Neutrophil (primary cell): Measurements from ENCODE around the gene COL4A6.

Experiments
- H3K27ac ChIP-seq: fragments of 200-600 bp; sonication (generic); 2 replicates; pipeline ENCODE4 v1.5.1; 2016; ENCODE audit warnings: mild to moderate bottlenecking, moderate library complexity
- H3K27me3 ChIP-seq: fragments of 200-600 bp; sonication (generic); 2 replicates; pipeline ENCODE4 v1.6.0; 2016; ENCODE audit warnings: mild to moderate bottlenecking
- H3K36me3 ChIP-seq: fragments of 200-600 bp; sonication (generic); 2 replicates; pipeline ENCODE4 v1.5.1; 2017
- H3K4me1 ChIP-seq, 2 experiments: fragments of 200-600 bp in 1 of 2; sonication (generic) in 1 of 2; 1 replicate in 1 of 2; 2 replicates in 1 of 2; pipeline versions ENCODE4 v1.5.1 to v1.6.1; 2013 to 2016; ENCODE audit warnings: low read depth in 1 of 2, low read length in 1 of 2, mild to moderate bottlenecking in 1 of 2, moderate library complexity in 1 of 2; ENCODE audit not compliant: control insufficient read depth in 1 of 2, insufficient read depth in 1 of 2
- H3K4me3 ChIP-seq, 2 experiments: fragments of 200-600 bp in 1 of 2; sonication (generic) in 1 of 2; 1 replicate in 1 of 2; 2 replicates in 1 of 2; pipeline ENCODE4 v1.5.1; 2013 to 2016; ENCODE audit warnings: low read depth in 1 of 2, low read length in 1 of 2, mild to moderate bottlenecking in 1 of 2, moderate library complexity in 1 of 2
- H3K9me3 ChIP-seq: fragments of 200-600 bp; sonication (generic); 2 replicates; pipeline ENCODE4 v1.5.1; 2016
- CTCF ChIP-seq: fragments of 200-600 bp; sonication (generic); IDR thresholded peaks from 2 replicates; pipeline ENCODE4 v1.5.1; 2016; ENCODE audit warnings: antibody characterized with exemption

Gene COL4A6

DNA sequence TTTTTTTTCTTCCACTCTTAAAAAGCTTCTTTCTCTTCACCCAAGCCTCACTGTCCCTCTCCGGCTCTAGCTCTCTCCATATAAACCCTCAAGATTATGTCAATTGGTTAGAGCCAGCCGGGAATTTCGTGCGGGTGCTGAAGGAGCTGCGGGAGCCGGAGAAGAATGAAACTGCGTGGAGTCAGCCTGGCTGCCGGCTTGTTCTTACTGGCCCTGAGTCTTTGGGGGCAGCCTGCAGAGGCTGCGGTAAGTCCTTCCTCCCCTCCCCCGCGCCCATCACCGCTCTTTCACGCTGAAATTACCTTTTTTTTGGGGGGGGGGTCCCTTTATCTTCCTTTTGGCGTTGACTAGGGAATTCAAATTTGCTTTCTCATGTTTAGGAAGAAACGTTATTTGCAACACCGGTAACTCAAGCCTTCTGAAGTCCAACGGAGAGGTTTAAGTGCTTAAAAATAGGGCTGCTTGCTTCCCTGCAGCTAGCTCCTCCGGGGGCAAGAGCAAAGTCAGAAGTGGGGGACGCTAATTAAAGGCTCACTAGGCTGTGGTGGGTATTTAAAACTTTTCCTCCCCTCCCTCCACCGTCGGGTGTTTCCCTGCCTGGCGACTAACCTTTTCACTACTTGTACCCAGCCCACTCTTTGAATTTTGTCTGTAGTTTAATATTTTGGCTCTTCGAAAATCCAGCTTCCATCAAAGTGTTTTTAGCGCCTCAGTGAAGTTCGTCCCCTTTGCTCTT lies 1.9 kb upstream of the COL4A6 start:
- H3K4me1 ChIP-seq, result peaks cover 0 to 13% of the 10 kb centered on the region in 2 experiments
- H3K9me3 ChIP-seq, result no peaks in the 10 kb centered on the region
- H3K27ac ChIP-seq, result no peak overlapping the region
- H3K4me3 ChIP-seq, result peak overlapping the region in 1 of 2 experiments; percentile 53
- no peaks in the 10 kb centered on the region for H3K36me3 ChIP-seq
- TF ChIP-seq CTCF, result no peak
- H3K27me3 ChIP-seq, result peaks cover 64% of the 10 kb centered on the region

DNA sequence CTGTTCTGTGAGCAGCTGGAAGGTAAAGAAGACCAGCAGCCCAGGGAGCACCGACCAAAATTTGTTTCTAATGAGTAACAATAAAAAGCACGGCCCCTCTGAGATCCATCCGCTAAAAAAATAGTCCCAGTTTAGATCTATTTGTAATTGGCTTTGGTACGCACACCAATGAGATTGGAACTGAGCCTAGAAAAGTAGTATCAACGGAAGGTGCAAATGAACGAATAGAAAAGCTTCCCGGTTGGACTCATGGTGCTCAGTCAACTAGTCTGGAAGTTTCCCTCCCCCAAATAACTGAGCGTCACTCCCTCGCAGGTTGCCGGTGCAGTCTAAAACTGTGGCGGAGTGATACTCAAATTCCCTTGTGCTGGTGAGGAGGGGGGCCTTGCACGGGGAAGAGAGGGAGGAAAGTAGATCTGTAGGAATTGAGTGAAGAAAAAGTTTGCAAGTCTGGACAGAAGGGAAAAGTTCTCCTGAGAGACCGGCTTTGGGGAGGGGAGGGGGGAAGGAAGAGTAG lies 1.3 kb upstream of the COL4A6 start, which contains the start of gene COL4A5:
Gene COL4A5, plus strand, starts transcription at position 413 of the 517 bp plus-strand sequence. CDS start 288 bp downstream, outside the sequence.
- Histone ChIP-seq H3K27me3 (peaks cover 64% of the 10 kb centered on the region), H3K4me1 (peaks cover 0 to 13% of the 10 kb centered on the region in 2 experiments), H3K36me3 (no peaks in the 10 kb centered on the region), H3K9me3 (no peaks in the 10 kb centered on the region), H3K4me3 (peak within 1 kb of the TSS in 1 of 2 experiments; percentile 53), H3K27ac (no peak within 1 kb of the TSS)
- no peak for TF ChIP-seq CTCF

DNA sequence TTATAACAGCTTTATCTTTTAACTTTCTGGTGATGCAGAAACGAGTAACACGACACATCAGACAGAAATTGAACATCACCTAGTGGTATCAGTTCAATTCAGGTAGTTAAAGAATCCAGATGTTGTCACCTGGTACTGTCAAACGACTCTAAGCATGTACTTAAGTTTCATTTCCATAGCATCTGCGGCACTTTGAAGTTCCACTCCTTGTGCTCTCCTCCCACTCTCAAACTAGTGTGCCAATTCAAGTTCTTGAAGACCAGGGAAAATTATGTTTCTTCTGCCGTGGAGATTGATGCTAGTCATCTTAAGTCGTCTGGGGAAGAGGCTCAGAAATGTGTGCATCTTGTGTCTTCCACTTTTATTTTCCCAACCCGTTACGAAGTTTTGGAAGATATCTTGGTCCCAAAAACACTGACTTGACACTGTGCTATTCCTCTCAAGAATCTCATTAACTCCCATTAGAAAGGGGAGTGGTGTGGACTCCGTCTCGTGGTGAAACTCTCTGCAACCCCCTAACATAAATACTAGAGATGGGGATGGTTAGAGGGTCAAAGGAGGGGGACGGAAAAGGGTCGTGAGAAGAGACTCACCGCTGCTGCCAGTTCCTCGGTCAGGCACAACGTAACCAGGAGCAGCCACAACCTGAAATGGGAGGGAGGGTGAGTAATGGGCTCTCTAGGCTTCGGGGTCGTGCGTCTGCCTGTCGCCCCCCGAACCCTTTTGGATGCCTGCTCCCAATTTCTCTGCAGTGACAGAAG lies 693 bp downstream of the COL4A6 start:
- H3K9me3 ChIP-seq, result no peaks in the 10 kb centered on the region
- no peak for TF ChIP-seq CTCF
- H3K4me3 ChIP-seq, result no peak overlapping the region
- H3K27ac ChIP-seq, result no peak overlapping the region
- H3K36me3 ChIP-seq, result no peaks in the 10 kb centered on the region
- H3K27me3 ChIP-seq, result peaks cover 64% of the 10 kb centered on the region
- H3K4me1 ChIP-seq, result peaks cover 0 to 13% of the 10 kb centered on the region in 2 experiments

- Histone ChIP-seq H3K9me3 (no peaks in the 10 kb centered on the region), H3K27me3 (peaks cover 47% of the 10 kb centered on the region), H3K4me1 (peaks cover 0 to 10% of the 10 kb centered on the region in 2 experiments), H3K4me3 (no peak overlapping the region), H3K36me3 (no peaks in the 10 kb centered on the region), H3K27ac (no peak overlapping the region)
- no peak for TF ChIP-seq CTCF
Measured at GRCh38 chrX:108435261-108435660, 3.0 kb downstream of the COL4A6 start.

- Histone ChIP-seq H3K4me1 (no peaks in the 10 kb centered on the region), H3K36me3 (no peaks in the 10 kb centered on the region), H3K27ac (no peak overlapping the region), H3K9me3 (no peaks in the 10 kb centered on the region), H3K4me3 (no peak overlapping the region), H3K27me3 (no peaks in the 10 kb centered on the region)
- TF ChIP-seq CTCF, result no peak
Measured at GRCh38 chrX:108426262-108426661, 12.0 kb downstream of the COL4A6 start.
